HepG2 (cell line): ENCODE data around the gene CRYGA. TPM values are rescaled to one million over a fixed set of nuclear protein-coding genes. Genes with fewer than 3 reads are reported as not detected.

ENCODE experiments used
- ATAC-seq: fragments of 200-7000 bp; cut with Tn5 transposase; 3 replicates; pipeline ENCODE4 v1.9.1; 2020; ENCODE audit warnings: mild to moderate bottlenecking, moderate library complexity
- BruUV-seq: library from RNA; stranded (reverse); fragments of 400-500 nt; replicated peaks from 2 replicates; lab custom pipeline; 2021; lab: Mats Ljungman, UMichigan
- CTCF ChIA-PET: fragments of 300-600 bp; formaldehyde crosslinking; extraction: SDS; loops from one replicate; lab custom pipeline; 2021; ENCODE audit warnings: low total read pairs, inconsistent platforms, low intra/inter-chr PET ratio; lab: Yijun Ruan, JAX
- POLR2A ChIA-PET: fragments of 350-600 bp; sonication (Branson Sonifier 250); formaldehyde crosslinking; loops from one replicate; lab custom pipeline; 2020; ENCODE audit warnings: antibody characterized with exemption, inconsistent platforms; lab: Yijun Ruan, JAX
- DNase-seq: peaks from one replicate; pipeline ENCODE4 v3.0.0-alpha.2; 2015; ENCODE audit warnings: low spot score
- FAIRE-seq: peaks from 3 replicates; lab custom pipeline; 2011; peaks lifted over from hg19 to GRCh38; lab: Jason Lieb, UNC
- H2AFZ ChIP-seq: one replicate; pipeline ENCODE4 v1.6.1; 2011; ENCODE audit warnings: low read length, inconsistent platforms
- H3K27ac ChIP-seq: fragments of 300-600 bp; 3 replicates; pipeline ENCODE4 v1.8.0; 2011; ENCODE audit warnings: mixed run types, mild to moderate bottlenecking, mixed read lengths, low read length, inconsistent platforms; ENCODE audit not compliant: insufficient read depth; ENCODE audit errors: extremely low read length
- H3K27me3 ChIP-seq, 2 experiments: fragments of 200-600 bp in 1 of 2; 2 replicates in 1 of 2; 3 replicates in 1 of 2; pipeline versions ENCODE4 v1.6.0 to v1.8.0; 2011; ENCODE audit warnings: low read length in 2 of 2, mild to moderate bottlenecking in 2 of 2, moderate library complexity in 2 of 2, inconsistent platforms in 1 of 2; ENCODE audit not compliant: insufficient read depth in 2 of 2, control insufficient read depth in 1 of 2
- H3K36me3 ChIP-seq, 2 experiments: fragments of 200-600 bp in 1 of 2; replicated peaks in 1 of 2; 2 replicates in 1 of 2; 3 replicates in 1 of 2; pipeline versions ENCODE4 v1.5.1 to v1.8.0; 2011; ENCODE audit warnings: low read length in 2 of 2, inconsistent platforms in 1 of 2; ENCODE audit not compliant: insufficient read depth in 2 of 2, control insufficient read depth in 1 of 2
- H3K4me1 ChIP-seq: 2 replicates; pipeline ENCODE4 v1.5.1; 2012; ENCODE audit warnings: low read length, inconsistent platforms; ENCODE audit not compliant: insufficient read depth
- H3K4me2 ChIP-seq: 2 replicates; pipeline ENCODE4 v1.6.0; 2011; ENCODE audit warnings: low read depth, low read length, inconsistent platforms
- H3K4me3 ChIP-seq, 3 experiments: fragments of 200-600 bp in 1 of 3; sonication (generic), shearing (Covaris generic) in 1 of 3; replicated peaks in 1 of 3; 2 replicates each; pipeline ENCODE4 v1.5.1; 2011 to 2016; ENCODE audit warnings: low read length in 3 of 3, inconsistent platforms in 2 of 3, low read depth in 2 of 3, mild to moderate bottlenecking in 2 of 3, control low read depth in 1 of 3, mixed read lengths in 1 of 3; ENCODE audit not compliant: insufficient read depth in 1 of 3
- H3K79me2 ChIP-seq: one replicate; pipeline ENCODE4 v1.6.1; 2011; ENCODE audit warnings: low read length, inconsistent platforms; ENCODE audit not compliant: insufficient read depth
- H3K9ac ChIP-seq: 2 replicates; pipeline ENCODE4 v1.6.0; 2011; ENCODE audit warnings: mild to moderate bottlenecking, low read depth, low read length, inconsistent platforms; ENCODE audit not compliant: insufficient read depth
- H3K9me3 ChIP-seq: 2 replicates; pipeline ENCODE4 v1.5.1; 2012; ENCODE audit warnings: mild to moderate bottlenecking, low read length
- H4K20me1 ChIP-seq: 2 replicates; pipeline ENCODE4 v1.6.0; 2011; ENCODE audit warnings: inconsistent platforms, mild to moderate bottlenecking, low read length, moderate library complexity; ENCODE audit not compliant: insufficient read depth
- EED ChIP-seq: sonication (generic); formaldehyde crosslinking; IDR thresholded peaks from 2 replicates; pipeline ENCODE4 v1.5.0; 2020; ENCODE audit warnings: mild to moderate bottlenecking, missing genetic modification reagents
- FOSL1 ChIP-seq: sonication (generic); formaldehyde crosslinking; IDR thresholded peaks from 2 replicates; pipeline ENCODE4 v1.9.0; 2021; ENCODE audit warnings: missing genetic modification reagents, borderline replicate concordance
- NFE2L1 ChIP-seq: sonication (generic); formaldehyde crosslinking; IDR thresholded peaks from 2 replicates; pipeline ENCODE4 v1.4.0; 2020; ENCODE audit warnings: missing genetic modification reagents, mild to moderate bottlenecking, borderline replicate concordance
- POLR2AphosphoS5 ChIP-seq: IDR thresholded peaks from 2 replicates; pipeline ENCODE4 v1.6.1; 2012; ENCODE audit warnings: low read depth, low read length
- SMAD9 ChIP-seq: sonication (generic); formaldehyde crosslinking; IDR thresholded peaks from 2 replicates; pipeline ENCODE4 v1.5.1; 2020; ENCODE audit warnings: mild to moderate bottlenecking, missing genetic modification reagents
- SP2 ChIP-seq: sonication (generic); formaldehyde crosslinking; IDR thresholded peaks from 2 replicates; pipeline ENCODE4 v1.5.1; 2020; ENCODE audit warnings: mild to moderate bottlenecking, missing genetic modification reagents
- SRF ChIP-seq: IDR thresholded peaks from 2 replicates; pipeline ENCODE4 v1.6.1; 2011; ENCODE audit warnings: mild to moderate bottlenecking, low read depth, low read length, moderate library complexity
- ZBTB7A ChIP-seq: sonication (generic); formaldehyde crosslinking; IDR thresholded peaks from 2 replicates; pipeline ENCODE4 v1.8.0; 2022; ENCODE audit warnings: mild to moderate bottlenecking, missing genetic modification reagents
- ZNF598 ChIP-seq: sonication (generic); formaldehyde crosslinking; IDR thresholded peaks from 2 replicates; pipeline ENCODE4 v1.5.1; 2020; ENCODE audit warnings: mild to moderate bottlenecking, missing genetic modification reagents, borderline replicate concordance
- ZNF713 ChIP-seq: sonication (generic); formaldehyde crosslinking; IDR thresholded peaks from 2 replicates; pipeline ENCODE4 v1.4.0; 2020; ENCODE audit warnings: mild to moderate bottlenecking, missing genetic modification reagents
- WGBS: methylation state at CpG from one replicate; pipeline ENCODE4 v1.1.6; 2017; ENCODE audit warnings: low lambda C conversion rate; 5-methylcytosine and 5-hydroxymethylcytosine counted together
- in situ Hi-C: cut with HindIII; loops from 2 replicates; pipeline ENCODE4 v1.10.0; 2017; ENCODE audit warnings: low pct_unique_long_range_greater_than_20kb; ENCODE audit not compliant: extremely low pct_ligation_motif_present
- intact Hi-C: fragments of 100-400 bp; cut with micrococcal nuclease; formaldehyde crosslinking; loops from one replicate; pipeline ENCODE4 v1.10.0; 2022; ENCODE audit not compliant: unreplicated experiment
- polyA plus RNA-seq, 8 experiments: library from polyadenylated mRNA; depleted of rRNA in 3 of 8; stranded (reverse) in 7 of 8; unstranded in 1 of 8; fragments of >200 nt; fragmentation: Illumina TruSeq in 4 of 8; extraction: Trizol in 4 of 8; gene quantifications; 2 replicates each; pipeline versions ENCODE4 v1.2.1 to v1.2.3, GENCODE V29; 2011 to 2016; ENCODE audit warnings: low read depth in 4 of 8, missing spikeins in 1 of 8, mixed read lengths in 1 of 8; ENCODE audit not compliant: insufficient read depth in 1 of 8
- total RNA-seq, 5 experiments: library from RNA; depleted of rRNA; stranded (reverse); fragments of >200 nt; fragmentation: Illumina TruSeq; extraction: Trizol; gene quantifications; 2 replicates each; pipeline ENCODE4 v1.2.3, GENCODE V29; 2016; ENCODE audit warnings: low read depth in 1 of 5

Gene CRYGA
- total and polyA plus RNA-seq, 2 of the 13 experiments (the other 11 are each of a cell fraction or from before 2014, with no cell fraction given) = not detected

DNA sequence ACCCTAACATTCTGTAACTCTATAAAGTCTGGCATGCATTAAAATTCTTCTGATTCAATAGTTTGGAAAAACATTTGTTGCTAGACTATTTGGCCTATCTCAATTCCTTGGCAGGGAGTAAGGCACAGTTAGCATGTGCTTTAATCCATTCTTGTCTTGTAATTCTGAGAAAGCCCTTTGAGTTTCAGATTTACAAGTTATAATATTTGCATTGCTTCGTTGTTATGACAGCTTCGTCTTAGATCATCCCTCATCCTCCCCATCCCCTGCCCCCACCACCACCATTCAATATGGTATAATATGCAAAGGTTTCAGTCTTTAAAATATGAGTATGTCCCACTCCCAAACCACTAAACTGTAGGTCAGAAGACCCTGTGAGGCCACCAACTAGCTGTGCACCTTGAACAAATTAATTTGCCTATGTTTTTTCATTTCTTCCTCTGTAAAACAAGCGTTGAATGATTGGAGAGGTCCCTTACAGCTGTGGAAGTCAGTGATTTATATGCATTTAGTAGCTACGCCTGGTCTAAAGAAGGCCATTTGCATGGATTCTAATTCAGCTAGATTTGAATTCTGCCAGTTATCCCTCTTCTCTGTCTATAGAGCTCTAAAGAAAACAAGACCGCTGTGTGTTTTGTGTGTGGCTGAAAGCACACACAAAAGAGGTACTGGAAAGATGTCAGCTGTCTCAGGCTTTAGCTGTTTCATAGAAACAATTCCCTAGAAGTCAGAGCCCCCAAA lies 25.9 kb upstream of the CRYGA start:
- in situ Hi-C loops = no loop called here
- no peaks in the 10 kb centered on the region for H3K79me2 ChIP-seq
- ATAC-seq (no peak), FAIRE-seq (no peak), DNase-seq (no peak)
- no peak overlapping the region for H3K4me3 ChIP-seq
- H3K27ac ChIP-seq = no peak overlapping the region
- H2AFZ ChIP-seq = no peak overlapping the region
- H3K27me3 ChIP-seq = peaks cover 0 to 17% of the 10 kb centered on the region in 2 experiments; a peak in 1 of 5 replicates
- WGBS = 42% methylated on average over 5 of the region's 5 CpGs
- no peaks in the 10 kb centered on the region for H3K36me3 ChIP-seq
- H3K4me1 ChIP-seq = peaks cover 2% of the 10 kb centered on the region
- intact Hi-C loops = no loop called here
- TF ChIP-seq SMAD9 (CRISPR knock-in tag) (no peak), EED (CRISPR knock-in tag) (no peak), NFE2L1 (CRISPR knock-in tag) (no peak), POLR2AphosphoS5 (no peak), ZNF598 (CRISPR knock-in tag) (no peak), ZBTB7A (CRISPR knock-in tag) (no peak), FOSL1 (CRISPR knock-in tag) (no peak), ZNF713 (CRISPR knock-in tag) (no peak), SRF (no peak), SP2 (CRISPR knock-in tag) (no peak)
- no peaks in the 10 kb centered on the region for H3K9me3 ChIP-seq
- no peak overlapping the region for H3K4me2 ChIP-seq
- H3K9ac ChIP-seq = no peak overlapping the region
- no TSS peak for BruUV-seq
- ChIA-PET POLR2A (interaction anchor here (1.2 kb wide), 1 partner anchor 65 kb away, joined by 3 read pairs; the partner anchor contains the start of gene IDH1), CTCF (no interaction called here)
- H4K20me1 ChIP-seq = no peaks in the 10 kb centered on the region
